ENCODE results near the gene MAGI2. TPM values are rescaled to one million over a fixed set of nuclear protein-coding genes. Genes with fewer than 3 reads are reported as not detected.

Gene MAGI2
- total RNA-seq, 1 experiment from 2014 or later, result 14.3 TPM

DNA sequence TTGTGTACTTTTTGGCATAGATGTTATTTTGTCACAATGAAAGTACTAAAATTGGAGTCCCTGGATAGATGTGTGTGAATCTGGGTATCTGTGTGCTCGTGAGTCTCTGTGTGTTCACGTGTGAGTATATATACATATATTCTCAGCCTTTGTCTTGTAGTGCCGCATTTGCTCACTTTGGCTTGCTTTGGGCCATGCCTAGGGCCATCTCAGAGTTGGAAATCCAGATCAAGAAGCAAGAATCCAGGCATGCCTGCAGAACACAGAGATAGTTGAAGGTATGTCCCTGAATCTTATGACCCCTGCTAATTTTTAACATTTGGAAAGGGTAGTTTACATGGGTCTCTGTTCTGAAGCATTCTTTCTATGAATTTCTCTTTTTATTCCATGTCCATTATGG, 1446.2 kb downstream of the MAGI2 start:
- Histone ChIP-seq H2AK5ac (ENCODE audit: insufficient read length, low read length) (no peak overlapping the region), H2BK12ac (ENCODE audit: insufficient read length, low read depth, low read length) (no peak overlapping the region), H3K27ac (ENCODE audit: insufficient read length, low read depth, low read length) (no peak overlapping the region), H3T11ph (ENCODE audit: low read length) (no peak overlapping the region), H4K5ac (ENCODE audit: insufficient read length, low read depth, low read length) (no peak overlapping the region), H3K23ac (ENCODE audit: insufficient read length, low read depth, low read length) (no peak overlapping the region), H2BK5ac (ENCODE audit: insufficient read length, low read length) (no peak overlapping the region), H2AFZ (ENCODE audit: low read length) (no peak overlapping the region), H3K18ac (ENCODE audit: insufficient read length, low read depth, low read length) (no peak overlapping the region), H3K27me3 (ENCODE audit: insufficient read depth, low read length) (no peaks in the 10 kb centered on the region), H3K4ac (ENCODE audit: low read depth, low read length) (no peak overlapping the region), H4K20me1 (ENCODE audit: control insufficient read depth, insufficient read depth, insufficient read length) (no peaks in the 10 kb centered on the region), H4K8ac (replicated peaks; ENCODE audit: insufficient read length, low read depth, low read length) (no peak overlapping the region), H3K9ac (ENCODE audit: extremely low read depth, insufficient read length, low read length) (no peak overlapping the region), H3K79me1 (ENCODE audit: insufficient read depth, low read depth, low read length, poor library complexity, severe bottlenecking) (no peaks in the 10 kb centered on the region), H3K56ac (ENCODE audit: insufficient read length, low read depth, low read length) (no peak overlapping the region), H2BK15ac (ENCODE audit: low read depth, low read length) (no peak overlapping the region), H3K79me2 (ENCODE audit: insufficient read depth, low read length) (no peaks in the 10 kb centered on the region), H3K4me2 (ENCODE audit: insufficient read depth, insufficient read length, low read length) (no peak overlapping the region), H2BK20ac (ENCODE audit: low read depth, low read length, poor library complexity, severe bottlenecking) (no peak overlapping the region), H3K14ac (ENCODE audit: insufficient read depth, low read length) (no peak overlapping the region), H2BK120ac (ENCODE audit: low read depth, low read length, poor library complexity, severe bottlenecking) (no peak overlapping the region), H4K91ac (ENCODE audit: insufficient read length, low read depth, low read length) (no peak overlapping the region), H3K9me3 (ENCODE audit: control insufficient read depth, low read depth, low read length) (no peaks in the 10 kb centered on the region), H3K4me1 (ENCODE audit: insufficient read depth, low read length) (no peaks in the 10 kb centered on the region), H3K23me2 (ENCODE audit: insufficient read length, low read depth, low read length, poor library complexity, severe bottlenecking) (no peaks in the 10 kb centered on the region)
- TF ChIP-seq, protein P1, sequence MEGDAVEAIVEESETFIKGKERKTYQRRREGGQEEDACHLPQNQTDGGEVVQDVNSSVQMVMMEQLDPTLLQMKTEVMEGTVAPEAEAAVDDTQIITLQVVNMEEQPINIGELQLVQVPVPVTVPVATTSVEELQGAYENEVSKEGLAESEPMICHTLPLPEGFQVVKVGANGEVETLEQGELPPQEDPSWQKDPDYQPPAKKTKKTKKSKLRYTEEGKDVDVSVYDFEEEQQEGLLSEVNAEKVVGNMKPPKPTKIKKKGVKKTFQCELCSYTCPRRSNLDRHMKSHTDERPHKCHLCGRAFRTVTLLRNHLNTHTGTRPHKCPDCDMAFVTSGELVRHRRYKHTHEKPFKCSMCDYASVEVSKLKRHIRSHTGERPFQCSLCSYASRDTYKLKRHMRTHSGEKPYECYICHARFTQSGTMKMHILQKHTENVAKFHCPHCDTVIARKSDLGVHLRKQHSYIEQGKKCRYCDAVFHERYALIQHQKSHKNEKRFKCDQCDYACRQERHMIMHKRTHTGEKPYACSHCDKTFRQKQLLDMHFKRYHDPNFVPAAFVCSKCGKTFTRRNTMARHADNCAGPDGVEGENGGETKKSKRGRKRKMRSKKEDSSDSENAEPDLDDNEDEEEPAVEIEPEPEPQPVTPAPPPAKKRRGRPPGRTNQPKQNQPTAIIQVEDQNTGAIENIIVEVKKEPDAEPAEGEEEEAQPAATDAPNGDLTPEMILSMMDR (conservative IDR thresholded peaks at IDR 0.05), result no peak
- no peaks in the 10 kb centered on the region for H3K9me3 Mint-ChIP-seq
- no peak for DNase-seq
- H3K27ac Mint-ChIP-seq, result no peak overlapping the region
- no peak overlapping the region for H3K4me3 Mint-ChIP-seq
- peaks cover 1% of the 10 kb centered on the region for H3K27me3 Mint-ChIP-seq (ENCODE audit: low read depth)
- H3K4me1 Mint-ChIP-seq, result peaks cover 0 to under 1% of the 10 kb centered on the region in 2 experiments; a peak in 2 of 4 replicates
- no CpG with 5 or more reads among the region's 3 CpGs for WGBS (ENCODE audit: extremely low coverage, insufficient read length, low lambda C conversion rate)
- no peaks in the 10 kb centered on the region for H3K36me3 Mint-ChIP-seq (ENCODE audit: insufficient read depth in 1 of 3, low read depth in 3 of 3)
